WI38 (cell line): ENCODE data around the gene FRMPD2.

Source experiments
- H3K4me3 ChIP-seq: 2 replicates; pipeline ENCODE4 v1.5.1; 2011; ENCODE audit warnings: low read depth, mild to moderate bottlenecking, control low read depth, low read length
- CTCF ChIP-seq: IDR thresholded peaks from 2 replicates; pipeline ENCODE4 v1.5.1; 2012; ENCODE audit warnings: low read depth, mild to moderate bottlenecking, control low read depth, low read length

The FRMPD2 gene

GRCh38 chr10:48243487-48243886, 31.0 kb downstream of the FRMPD2 start:
- no peak overlapping the region for H3K4me3 ChIP-seq
- TF ChIP-seq CTCF = no peak

- no peak overlapping the region for H3K4me3 ChIP-seq
- TF ChIP-seq CTCF = no peak
These were observed 32.2 kb downstream of the FRMPD2 start for GRCh38 chr10:48242171-48242904.

GRCh38 chr10:48241332-48241731, 33.2 kb downstream of the FRMPD2 start:
- TF ChIP-seq CTCF = no peak
- no peak overlapping the region for H3K4me3 ChIP-seq

DNA sequence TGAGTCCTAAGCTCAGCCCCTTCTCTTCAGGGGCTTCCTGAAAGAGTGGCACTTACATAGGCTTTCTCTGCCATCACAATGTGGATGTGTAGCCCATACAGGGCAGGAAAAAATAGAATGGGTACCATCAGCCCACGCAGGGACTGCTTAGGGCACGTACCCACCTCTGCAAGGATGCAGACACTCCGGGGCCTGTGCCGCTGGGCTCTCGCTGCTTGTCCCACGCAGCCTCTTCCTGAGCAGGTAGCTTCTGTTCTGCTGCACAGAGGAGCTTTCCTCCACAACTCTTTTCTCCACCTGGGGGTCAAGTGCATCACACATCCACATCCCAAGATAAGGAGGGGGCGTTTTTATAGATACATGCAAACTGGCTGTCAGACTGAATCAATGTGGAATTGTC, 34.3 kb downstream of the FRMPD2 start:
- H3K4me3 ChIP-seq = no peak overlapping the region
- TF ChIP-seq CTCF = no peak

GRCh38 chr10:48239618-48240017, 34.9 kb downstream of the FRMPD2 start:
- TF ChIP-seq CTCF = no peak

GRCh38 chr10:48238826-48239520, 35.5 kb downstream of the FRMPD2 start:
- no peak overlapping the region for H3K4me3 ChIP-seq
- no peak for TF ChIP-seq CTCF

More at GRCh38 chr10:48239618-48240017, 34.9 kb downstream of the FRMPD2 start:
- no peak overlapping the region for H3K4me3 ChIP-seq
